GM23338 (cell line): ENCODE data around the gene CFTR. TPM values are rescaled to one million over a fixed set of nuclear protein-coding genes. Genes with fewer than 3 reads are reported as not detected.

Experiments
- ATAC-seq: fragments of 200-7000 bp; cut with Tn5 transposase; 3 replicates; pipeline ENCODE4 v1.9.1; 2020
- DNase-seq: peaks from one replicate; pipeline ENCODE4 v3.0.0-alpha.2; 2015; ENCODE audit warnings: low spot score
- H2AFZ ChIP-seq: fragments of 200-600 bp; sonication (generic); 2 replicates; pipeline ENCODE4 v1.8.0; 2016; ENCODE audit warnings: antibody characterized with exemption, mild to moderate bottlenecking, moderate library complexity
- H3F3A ChIP-seq: fragments of 200-600 bp; sonication (generic); replicated peaks from 2 replicates; pipeline ENCODE4 v1.8.0; 2017; ENCODE audit warnings: antibody characterized with exemption, mixed run types, low read depth
- H3K27ac ChIP-seq: fragments of 200-600 bp; sonication (generic); 2 replicates; pipeline ENCODE4 v1.6.1; 2016; ENCODE audit warnings: low read depth
- H3K27me3 ChIP-seq: fragments of 200-600 bp; sonication (generic); 2 replicates; pipeline ENCODE4 v1.8.0; 2016; ENCODE audit warnings: mild to moderate bottlenecking, mixed run types, moderate library complexity; ENCODE audit not compliant: insufficient read depth
- H3K36me3 ChIP-seq: fragments of 200-600 bp; sonication (generic); 2 replicates; pipeline ENCODE4 v1.8.0; 2016; ENCODE audit warnings: mild to moderate bottlenecking; ENCODE audit not compliant: insufficient read depth
- H3K4me1 ChIP-seq: fragments of 200-600 bp; sonication (generic); 2 replicates; pipeline ENCODE4 v1.8.0; 2016; ENCODE audit warnings: mild to moderate bottlenecking, moderate library complexity; ENCODE audit not compliant: insufficient read depth
- H3K4me2 ChIP-seq: fragments of 200-600 bp; sonication (generic); 2 replicates; pipeline ENCODE4 v1.7.1; 2017; ENCODE audit warnings: mixed run types
- H3K4me3 ChIP-seq: fragments of 200-600 bp; sonication (generic); 2 replicates; pipeline ENCODE4 v1.6.1; 2016; ENCODE audit warnings: mixed run types
- H3K79me2 ChIP-seq: fragments of 200-600 bp; sonication (generic); replicated peaks from 2 replicates; pipeline ENCODE4 v1.8.0; 2017; ENCODE audit warnings: mild to moderate bottlenecking; ENCODE audit not compliant: insufficient read depth
- H3K9me2 ChIP-seq: fragments of 200-600 bp; sonication (generic); 2 replicates; pipeline ENCODE4 v1.8.0; 2017; ENCODE audit not compliant: insufficient read depth
- H4K20me1 ChIP-seq: fragments of 200-600 bp; sonication (generic); replicated peaks from 2 replicates; pipeline ENCODE4 v1.8.0; 2017; ENCODE audit warnings: mild to moderate bottlenecking; ENCODE audit not compliant: insufficient read depth
- H3K27ac Mint-ChIP-seq: 2 replicates; pipeline ENCODE4 v1.8.0; 2020; ENCODE audit warnings: inconsistent platforms, mild to moderate bottlenecking, moderate library complexity, mixed read lengths
- H3K27me3 Mint-ChIP-seq: 3 replicates; pipeline ENCODE4 v1.8.0; 2022; ENCODE audit warnings: low read depth, mild to moderate bottlenecking, moderate library complexity, mixed read lengths, inconsistent platforms; ENCODE audit not compliant: insufficient read depth, poor library complexity
- H3K36me3 Mint-ChIP-seq: 3 replicates; pipeline ENCODE4 v1.8.0; 2021; ENCODE audit warnings: low read depth, mild to moderate bottlenecking, inconsistent platforms, moderate library complexity, mixed read lengths
- H3K4me1 Mint-ChIP-seq: 3 replicates; pipeline ENCODE4 v1.8.0; 2020; ENCODE audit warnings: mild to moderate bottlenecking, inconsistent platforms, mixed read lengths
- H3K4me3 Mint-ChIP-seq: 3 replicates; pipeline ENCODE4 v1.8.0; 2021; ENCODE audit warnings: moderate library complexity, mild to moderate bottlenecking, inconsistent platforms, mixed read lengths
- H3K9me3 Mint-ChIP-seq: 3 replicates; pipeline ENCODE4 v1.8.0; 2020; ENCODE audit warnings: moderate library complexity, mild to moderate bottlenecking, inconsistent platforms, mixed read lengths
- CREB1 ChIP-seq: fragments of 250-450 bp; sonication (Bioruptor Pico); IDR thresholded peaks from 2 replicates; pipeline ENCODE4 v1.5.0; 2020; ENCODE audit warnings: low read depth, mild to moderate bottlenecking, moderate library complexity
- CTCF ChIP-seq, 2 experiments: fragments of 200-600 bp in 1 of 2; sonication (generic) in 1 of 2; conservative IDR thresholded peaks; 2 replicates each; pipeline versions ENCODE4 v1.5.1 to v1.6.1; 2016 to 2017; ENCODE audit warnings: antibody characterized with exemption in 2 of 2, low read depth in 2 of 2, mild to moderate bottlenecking in 2 of 2, moderate library complexity in 1 of 2
- ETS1 ChIP-seq: IDR thresholded peaks from 2 replicates; pipeline ENCODE4 v1.6.1; 2016; ENCODE audit warnings: antibody characterized with exemption
- EZH2 ChIP-seq: fragments of 200-600 bp; sonication (generic); IDR thresholded peaks from one replicate; pipeline ENCODE4 v1.8.0; 2017; ENCODE audit warnings: antibody characterized with exemption, mild to moderate bottlenecking, low read depth; ENCODE audit not compliant: unreplicated experiment
- EZH2phosphoT487 ChIP-seq: fragments of 200-600 bp; sonication (generic); IDR thresholded peaks from one replicate; pipeline ENCODE4 v1.8.1; 2018; ENCODE audit warnings: antibody characterized with exemption; ENCODE audit not compliant: unreplicated experiment
- JUNB ChIP-seq: IDR thresholded peaks from one replicate; pipeline ENCODE4 v1.6.1; 2016; ENCODE audit warnings: antibody characterized with exemption; ENCODE audit not compliant: unreplicated experiment
- NANOG ChIP-seq: IDR thresholded peaks from 2 replicates; pipeline ENCODE4 v1.6.1; 2016; ENCODE audit warnings: antibody characterized with exemption, borderline replicate concordance
- POLR2AphosphoS5 ChIP-seq: IDR thresholded peaks from 2 replicates; pipeline ENCODE4 v1.6.1; 2016; ENCODE audit warnings: antibody characterized with exemption, low read depth
- REST ChIP-seq: IDR thresholded peaks from one replicate; pipeline ENCODE4 v1.6.1; 2018; ENCODE audit warnings: antibody characterized with exemption; ENCODE audit not compliant: unreplicated experiment
- STAT1 ChIP-seq: IDR thresholded peaks from one replicate; pipeline ENCODE4 v1.6.1; 2016; ENCODE audit warnings: antibody characterized with exemption; ENCODE audit not compliant: unreplicated experiment
- ZNF114 ChIP-seq: fragments of 250-450 bp; sonication (Bioruptor Pico); IDR thresholded peaks from 2 replicates; pipeline ENCODE4 v1.5.0; 2020; ENCODE audit warnings: mild to moderate bottlenecking, moderate library complexity
- ZNF331 ChIP-seq: fragments of 250-450 bp; sonication (Bioruptor Pico); IDR thresholded peaks from 2 replicates; pipeline ENCODE4 v1.5.0; 2020; ENCODE audit warnings: low read depth, mild to moderate bottlenecking, moderate library complexity
- ZNF462 ChIP-seq: fragments of 250-450 bp; sonication (Bioruptor Pico); IDR thresholded peaks from 2 replicates; pipeline ENCODE4 v1.5.0; 2020; ENCODE audit warnings: mild to moderate bottlenecking, moderate library complexity
- polyA plus RNA-seq: library from polyadenylated mRNA; unstranded; fragments of >200 nt; fragmentation: Nextera tagmentation; extraction: Ambion mirVana; gene quantifications from 2 replicates; pipeline ENCODE4 v1.2.1, GENCODE V29; 2016
- total RNA-seq: library from RNA; depleted of rRNA; stranded (reverse); fragments of >200 nt; shearing (Covaris generic); gene quantifications from 2 replicates; pipeline ENCODE4 v1.2.3, GENCODE V29; 2014

CFTR gene
- total and polyA plus RNA-seq, 2 experiments from 2014 or later = 0.45 to 1.2 TPM

- Mint-ChIP-seq H3K4me3 (no peak overlapping the region), H3K9me3 (peaks cover 4% of the 10 kb centered on the region; the same call in 1 of the 3 replicates), H3K27ac (no peak overlapping the region), H3K27me3 (peaks cover 2% of the 10 kb centered on the region), H3K36me3 (no peaks in the 10 kb centered on the region), H3K4me1 (peaks cover 29% of the 10 kb centered on the region)
- Histone ChIP-seq H3K27me3 (no peaks in the 10 kb centered on the region), H4K20me1 (no peaks in the 10 kb centered on the region), H2AFZ (no peak overlapping the region), H3K79me2 (no peaks in the 10 kb centered on the region), H3K36me3 (no peaks in the 10 kb centered on the region), H3K27ac (no peak overlapping the region), H3F3A (no peaks in the 10 kb centered on the region), H3K4me1 (peaks cover 28% of the 10 kb centered on the region), H3K9me2 (peaks cover 5% of the 10 kb centered on the region; the same call in 1 of the 2 replicates), H3K4me2 (no peak overlapping the region), H3K4me3 (no peak overlapping the region)
- ATAC-seq = no peak
- DNase-seq = no peak
- TF ChIP-seq JUNB (no peak), ZNF114 (CRISPR knock-in tag) (no peak), CREB1 (CRISPR knock-in tag) (no peak), REST (no peak), EZH2phosphoT487 (no peak), EZH2 (no peak), ZNF462 (CRISPR knock-in tag) (no peak), STAT1 (no peak), ETS1 (no peak), NANOG (no peak), CTCF (conservative IDR thresholded peaks at IDR 0.05; ENCODE audit: low read depth in 2 of 2) (no peak), POLR2AphosphoS5 (no peak), ZNF331 (CRISPR knock-in tag) (no peak)
Observed at GRCh38 chr7:117679120-117679519, 199.3 kb downstream of the CFTR start.
